ENCODE measurements around the gene KIF5C.

KIF5C gene

DNA sequence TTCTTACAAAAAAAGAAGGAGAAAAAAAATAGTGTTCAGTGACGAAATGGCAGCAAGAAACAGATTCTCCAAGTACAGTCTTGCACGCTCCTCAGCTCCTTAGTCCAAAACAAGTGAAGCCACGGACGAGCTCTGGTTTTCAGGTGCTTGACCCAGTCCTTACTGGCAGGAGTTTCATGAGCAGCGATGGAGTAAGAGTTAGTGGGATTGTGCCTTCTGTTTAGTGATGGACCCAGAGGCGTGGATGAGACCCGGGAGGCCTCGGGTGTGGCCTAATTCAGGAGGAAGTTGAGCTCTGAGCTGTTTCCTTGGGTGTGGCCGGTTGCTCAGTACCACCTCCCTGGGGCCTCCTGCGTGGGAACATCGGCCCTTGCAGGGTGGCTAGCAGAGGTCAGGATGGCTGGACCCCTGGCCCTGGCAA, 52.0 kb downstream of the KIF5C start:
- DNase-seq, result no peak

DNA sequence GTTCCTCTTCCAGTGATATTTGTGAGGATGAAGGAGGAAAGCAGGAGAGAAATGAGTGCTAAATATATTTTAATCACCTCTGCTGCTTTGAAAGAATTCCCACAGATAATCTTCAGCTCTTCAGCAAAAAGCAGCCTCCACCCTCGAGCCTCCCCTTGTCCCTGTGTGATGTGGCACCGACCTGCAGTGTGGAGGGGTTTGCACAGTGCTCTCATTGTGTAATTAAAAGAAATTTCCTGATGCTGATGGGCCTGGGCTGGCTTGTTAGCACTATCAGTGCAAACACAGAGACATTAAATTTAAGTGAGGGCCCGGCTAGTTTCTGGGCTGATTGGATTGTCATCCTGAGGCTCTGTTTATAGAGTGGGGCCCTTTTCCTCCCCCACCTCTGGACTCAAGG, 53.4 kb downstream of the KIF5C start:
- DNase-seq, result no peak

DNA sequence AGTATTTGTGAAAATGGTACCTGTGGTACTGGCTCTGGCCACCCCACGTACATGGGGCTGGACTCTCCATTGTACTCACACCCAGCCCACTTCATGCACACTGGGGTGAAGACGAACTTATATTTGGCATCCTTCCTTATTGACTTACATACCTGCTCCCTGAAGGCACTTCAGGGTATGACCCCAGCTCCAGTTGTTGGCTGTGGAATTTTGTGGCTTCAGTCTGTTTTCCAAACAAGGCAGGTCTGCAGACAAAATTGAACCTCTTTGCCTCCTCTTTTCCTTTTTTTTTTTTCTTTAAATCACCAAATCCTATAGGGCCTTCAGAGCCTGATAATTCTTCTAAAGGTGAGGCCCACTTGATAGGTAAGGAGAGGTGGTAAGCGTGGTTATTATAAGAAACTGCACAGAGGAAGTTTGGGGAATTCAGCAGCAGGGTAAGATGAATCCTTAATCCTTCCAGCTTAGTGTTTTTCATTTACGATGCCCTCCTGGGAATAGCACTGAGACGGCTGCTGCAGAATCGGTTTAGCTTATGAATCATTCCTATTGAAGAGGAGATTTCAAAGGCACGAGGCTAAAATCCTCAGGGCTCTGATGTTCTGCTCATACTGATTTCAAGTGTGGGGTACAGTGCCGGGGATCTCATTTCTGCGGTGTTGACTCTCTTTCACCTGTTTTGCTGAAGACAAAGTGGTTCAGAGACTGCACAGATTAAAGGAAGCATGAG, 55.2 kb downstream of the KIF5C start:
- DNase-seq, result no peak

DNA sequence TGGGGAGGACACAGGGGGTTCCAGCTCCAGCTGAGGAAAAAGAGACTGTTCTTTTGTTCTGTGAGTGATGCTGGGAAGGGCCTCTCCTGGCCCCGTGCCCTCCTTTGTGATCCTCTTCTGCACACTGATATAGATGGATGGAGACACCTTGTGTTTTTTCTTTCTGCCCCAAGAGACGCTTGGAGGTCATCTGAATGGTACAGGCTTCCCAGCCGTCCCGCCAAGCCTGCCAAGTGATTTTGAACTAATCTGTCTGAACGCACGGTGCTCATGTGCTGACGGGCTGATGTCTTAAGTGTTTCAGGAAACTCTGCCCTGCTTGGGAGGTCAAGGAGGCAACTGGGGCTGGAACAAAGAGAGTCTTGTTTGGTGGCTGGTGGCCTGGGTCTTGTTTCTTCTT, 57.5 kb downstream of the KIF5C start:
- DNase-seq, result no peak

DNA sequence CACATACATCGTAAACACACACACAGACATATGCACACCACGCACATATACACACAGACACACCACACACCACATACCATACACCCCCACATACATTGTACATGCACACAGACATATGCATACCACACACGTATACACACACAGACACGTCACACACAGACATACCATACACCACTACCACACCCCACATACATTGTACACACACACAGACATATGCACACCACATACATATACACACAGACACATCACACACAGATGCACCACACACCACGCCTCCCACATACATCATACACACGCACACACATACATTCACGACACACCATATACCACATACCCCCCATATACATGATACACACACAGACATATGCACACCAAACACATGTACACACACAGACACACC, 58.4 kb downstream of the KIF5C start:
- DNase-seq, result no peak

DNA sequence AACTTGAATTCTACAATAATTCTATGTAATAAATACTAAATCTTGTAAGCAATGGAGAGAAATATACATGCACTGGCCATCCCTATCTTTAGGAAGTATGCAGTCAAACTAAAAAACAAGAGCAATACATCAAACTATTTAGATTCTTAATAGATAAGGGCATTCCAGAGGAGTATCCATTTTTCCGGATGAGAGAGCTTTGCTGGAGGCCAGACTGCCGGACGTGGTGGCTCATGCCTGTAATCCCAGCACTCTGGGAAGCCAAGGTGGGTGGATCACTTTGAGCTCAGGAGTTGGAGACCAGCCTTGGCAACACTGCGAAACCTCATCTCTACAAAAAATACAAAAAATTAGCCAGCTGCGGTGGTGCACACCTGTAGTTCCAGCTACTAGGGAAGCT, 60.8 kb downstream of the KIF5C start:
- no peak for DNase-seq

DNA sequence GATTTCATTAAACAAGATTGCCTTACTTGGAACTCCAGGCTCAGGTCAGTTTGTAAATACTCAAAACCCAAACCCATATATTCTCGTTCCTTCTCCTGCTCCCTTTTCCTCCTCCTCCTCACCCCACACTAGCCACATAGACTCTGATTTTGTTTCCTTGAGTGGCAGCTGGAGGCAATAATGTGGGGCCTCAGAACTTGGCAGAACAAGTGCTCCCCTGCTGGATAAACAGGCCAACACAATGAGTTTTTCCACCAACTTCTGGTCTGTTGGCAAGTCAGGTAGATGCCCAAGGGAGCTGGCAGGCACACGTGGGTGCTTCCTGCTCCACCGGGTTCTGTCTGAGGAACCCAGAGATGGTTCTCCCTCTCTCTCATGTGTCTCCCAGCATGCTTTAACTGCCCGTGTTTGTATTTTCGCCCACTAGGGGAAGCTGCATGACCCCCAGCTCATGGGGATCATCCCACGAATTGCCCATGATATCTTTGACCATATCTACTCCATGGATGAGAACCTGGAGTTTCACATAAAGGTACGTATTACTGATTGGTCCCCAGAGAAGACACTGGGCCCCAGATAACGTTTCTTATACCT, 61.9 kb downstream of the KIF5C start:
- no peak for DNase-seq

DNA sequence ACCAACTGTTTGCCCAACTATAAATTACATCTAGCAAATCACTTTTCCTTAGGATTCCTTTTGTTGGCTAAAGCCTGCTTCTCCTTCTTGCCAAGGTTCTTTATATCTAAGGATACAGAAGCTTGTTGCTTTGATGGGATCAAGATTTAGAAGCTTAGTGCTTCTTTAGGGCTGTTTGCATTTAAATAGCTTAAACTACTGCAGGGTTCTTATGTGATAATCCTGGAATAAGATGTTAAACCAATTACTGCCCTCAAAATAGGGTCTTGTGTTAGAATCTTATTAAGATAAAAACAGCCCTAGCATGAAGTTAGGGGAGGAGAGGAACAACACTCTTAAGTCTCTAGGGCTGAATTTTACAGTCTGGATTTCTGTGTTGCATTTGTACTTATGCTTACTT, 64.2 kb downstream of the KIF5C start:
- no peak for DNase-seq

DNA sequence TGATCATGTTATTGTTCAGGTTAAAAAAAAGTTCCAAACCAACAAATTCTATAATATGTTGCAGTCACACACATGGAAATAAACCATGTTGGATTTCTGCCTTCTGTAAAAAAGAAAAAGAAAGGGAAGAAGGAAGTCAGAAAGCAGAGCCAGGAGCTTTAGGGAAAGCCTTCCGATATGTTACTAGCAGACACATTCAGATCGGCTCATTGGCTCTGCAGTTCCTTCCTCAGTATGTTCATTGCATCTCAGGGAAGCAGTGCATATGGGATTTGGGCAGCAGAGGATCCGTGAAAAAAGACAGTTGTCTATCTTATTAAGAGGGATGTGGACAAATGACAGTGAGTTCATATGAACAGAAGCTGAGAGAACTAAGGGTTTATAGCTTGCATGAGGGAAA, 68.1 kb downstream of the KIF5C start:
- DNase-seq, result no peak

DNA sequence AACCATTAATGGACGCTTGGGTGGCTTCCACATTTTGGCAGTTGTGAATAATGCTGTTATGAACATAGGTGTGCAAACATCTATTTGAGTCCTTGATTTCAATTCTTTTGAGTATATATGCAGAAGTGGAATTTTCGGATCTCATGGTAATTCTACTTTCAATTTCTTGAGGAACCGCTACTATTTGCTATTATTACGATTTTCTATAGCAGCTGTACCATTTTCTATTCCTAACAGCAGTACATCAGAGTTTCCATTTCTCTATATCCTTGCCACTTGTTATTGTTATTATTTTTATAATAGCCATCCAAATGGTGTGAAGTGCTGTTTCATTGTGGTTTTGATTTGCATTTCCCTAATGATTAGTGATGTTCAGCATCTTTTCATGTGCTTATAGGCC, 69.5 kb downstream of the KIF5C start:
- DNase-seq, result no peak

DNA sequence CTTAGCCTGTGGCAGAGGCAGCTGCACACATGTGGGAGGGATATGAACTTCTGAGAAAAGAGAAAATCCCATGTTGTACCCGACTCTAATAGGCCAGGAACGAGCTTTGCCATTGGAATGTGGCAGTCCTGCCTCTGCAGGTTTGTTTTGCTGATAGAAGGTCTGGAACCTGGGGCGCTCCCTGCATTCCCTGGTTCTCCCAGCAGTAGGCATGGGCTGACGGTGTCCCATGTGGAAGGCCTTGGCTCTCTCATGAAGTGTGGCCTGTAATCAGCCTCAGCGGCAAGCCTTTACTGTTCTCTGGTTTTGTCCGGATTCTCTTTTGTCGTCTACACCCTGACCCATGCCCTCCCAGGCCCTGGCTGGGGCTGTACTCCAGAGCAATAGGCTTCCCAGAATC, 72.3 kb downstream of the KIF5C start:
- no peak for DNase-seq

DNA sequence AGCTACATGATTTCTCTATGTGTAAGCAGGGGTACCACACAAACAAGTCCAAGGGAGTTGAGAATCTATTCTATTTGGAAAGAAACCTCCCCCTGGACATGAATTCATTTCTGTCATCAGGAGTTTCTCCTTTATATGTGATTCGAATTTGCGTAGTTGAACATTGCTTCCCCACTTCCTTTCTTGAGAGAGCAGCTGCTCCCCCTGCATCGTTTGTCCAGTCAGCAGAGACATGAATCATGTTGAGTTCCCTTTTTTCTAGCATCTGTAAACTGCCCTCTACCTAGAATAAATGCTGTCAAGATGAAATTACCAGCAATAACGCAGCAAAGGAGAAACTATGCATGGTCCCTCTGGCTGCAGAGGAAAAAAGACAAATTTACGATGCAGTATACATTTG, 73.8 kb downstream of the KIF5C start:
- DNase-seq, result no peak

DNA sequence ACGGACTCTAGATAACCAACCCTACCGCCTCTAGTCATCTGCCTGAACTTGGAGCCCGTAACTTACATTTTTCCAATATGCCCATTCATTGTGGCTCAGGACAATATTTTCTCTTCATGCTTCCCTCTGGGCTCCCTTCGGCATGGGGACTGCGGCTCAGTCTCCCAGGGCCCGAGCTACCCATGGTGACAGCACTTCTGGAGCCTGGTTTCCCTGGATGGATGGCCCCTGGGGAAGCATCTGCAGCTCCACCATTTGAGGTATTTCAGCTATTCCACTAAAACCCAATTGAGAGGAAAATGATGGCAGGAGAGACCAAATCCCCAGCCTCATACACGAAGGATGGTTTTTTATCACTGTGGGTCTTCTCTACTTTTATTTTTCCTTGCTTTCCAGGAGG, 74.3 kb downstream of the KIF5C start:
- DNase-seq, result no peak

DNA sequence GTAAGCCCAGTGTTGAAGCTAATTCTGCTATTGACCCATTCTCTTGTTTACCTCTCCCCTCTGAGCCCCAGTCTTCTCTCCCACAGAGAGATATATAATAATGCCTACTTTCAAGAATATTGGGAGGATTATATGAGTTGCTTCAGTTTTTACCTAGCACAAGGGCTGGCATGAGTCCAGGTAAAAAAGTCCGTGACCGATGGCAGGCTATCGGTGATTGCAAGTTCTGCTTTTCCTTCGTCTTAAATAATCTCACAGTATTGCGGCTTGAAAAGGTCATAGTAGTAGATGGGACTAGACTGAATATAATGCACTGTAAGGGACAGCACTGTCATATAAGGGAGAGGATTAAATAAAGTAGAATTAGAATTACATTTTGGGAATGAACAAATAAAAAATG, 77.6 kb downstream of the KIF5C start:
- DNase-seq, result no peak

DNA sequence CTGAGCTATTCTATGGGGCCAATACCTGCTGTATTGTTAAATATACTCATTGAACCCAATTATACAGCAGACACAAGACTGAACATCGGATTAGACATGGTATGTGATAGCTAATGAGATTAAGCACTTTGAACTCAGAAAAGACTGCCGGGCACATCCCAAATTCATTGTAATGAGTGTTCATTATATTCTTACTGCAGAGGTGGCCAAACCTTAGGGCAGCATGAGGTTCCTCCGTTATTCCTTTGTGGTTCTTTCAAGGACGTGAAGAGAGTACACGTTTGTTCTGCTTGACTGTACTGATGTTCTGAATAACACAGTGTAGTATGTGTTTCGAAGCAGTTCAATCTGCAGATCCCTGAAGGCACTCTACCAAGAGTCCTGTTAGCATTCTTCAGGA, 78.4 kb downstream of the KIF5C start:
- no peak for DNase-seq

DNA sequence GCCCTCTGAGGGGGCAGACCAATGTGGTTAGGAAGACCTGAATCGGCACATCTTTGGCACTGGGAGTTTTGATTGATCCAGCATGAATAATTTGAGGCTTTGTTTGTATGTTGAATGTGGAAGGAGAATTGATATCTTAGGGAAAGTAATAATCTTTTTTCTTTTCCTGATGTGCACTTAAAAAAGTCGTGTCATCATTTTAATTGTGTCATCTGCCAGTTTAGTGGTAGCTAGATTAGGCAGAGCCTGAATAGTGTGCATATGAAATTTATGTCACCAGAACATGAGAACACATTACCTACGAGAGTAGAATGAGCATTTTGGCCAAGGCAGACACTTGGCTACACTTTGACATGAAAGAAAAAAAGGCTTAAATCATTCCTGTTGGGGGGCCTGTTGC, 79.5 kb downstream of the KIF5C start:
- no peak for DNase-seq

DNA sequence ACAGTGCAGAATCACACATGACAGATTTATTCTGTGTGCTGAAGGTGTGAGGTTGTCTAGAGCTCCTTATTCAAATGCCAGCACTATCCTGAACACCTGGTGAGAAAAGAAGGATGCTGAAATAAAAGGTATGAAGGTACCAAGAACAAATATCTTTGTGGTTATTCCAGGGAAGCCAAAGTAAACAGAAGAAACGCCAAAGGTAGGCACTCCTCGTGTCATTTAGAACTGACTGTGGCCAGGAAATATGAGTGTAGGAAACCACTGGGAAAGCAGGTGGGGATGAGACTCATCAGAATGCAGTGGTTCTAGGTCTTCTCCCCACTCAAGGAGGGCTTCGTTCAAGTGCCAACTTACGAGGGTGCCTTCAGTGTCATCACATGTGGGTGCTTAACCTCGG, 80.8 kb downstream of the KIF5C start:
- no peak for DNase-seq

DNA sequence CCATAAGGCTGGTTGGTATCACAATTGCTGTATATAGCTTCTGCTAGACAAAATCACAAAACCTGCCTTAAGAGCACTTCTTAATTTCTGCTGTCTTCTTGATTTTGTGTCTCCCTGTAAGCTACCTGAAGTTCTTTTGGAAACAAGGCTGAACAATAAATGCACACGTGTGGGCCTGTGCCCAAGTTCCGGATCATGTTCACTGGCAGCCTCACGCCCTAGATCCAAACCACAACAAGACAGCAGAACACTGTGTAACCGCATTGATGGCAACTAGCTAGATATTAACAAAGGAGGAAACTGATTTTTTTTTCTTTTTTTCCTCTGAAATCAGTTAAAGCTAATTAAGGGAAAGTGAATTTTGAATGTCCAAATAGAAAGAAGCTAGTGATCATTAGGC, 82.0 kb downstream of the KIF5C start:
- DNase-seq, result no peak

DNA sequence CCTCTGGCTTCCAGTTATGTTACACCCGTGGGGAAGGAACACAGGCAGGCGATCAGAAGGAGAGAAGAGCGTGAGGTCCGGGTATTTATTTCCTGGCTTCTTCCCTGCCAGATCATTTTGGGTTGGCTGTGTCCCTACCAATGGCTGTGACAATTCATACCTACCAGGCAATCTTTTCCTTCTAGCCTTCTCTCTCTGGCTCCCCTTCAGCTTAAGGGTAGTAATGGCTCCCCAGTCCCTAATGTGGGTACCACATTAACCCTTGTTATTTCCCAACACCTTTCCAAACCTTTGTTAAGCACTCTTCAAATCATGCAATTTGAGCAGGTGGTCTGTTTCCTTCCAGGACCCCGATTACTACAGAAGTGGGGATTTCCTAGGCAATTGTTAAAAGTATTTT, 84.7 kb downstream of the KIF5C start:
- DNase-seq, result no peak

DNA sequence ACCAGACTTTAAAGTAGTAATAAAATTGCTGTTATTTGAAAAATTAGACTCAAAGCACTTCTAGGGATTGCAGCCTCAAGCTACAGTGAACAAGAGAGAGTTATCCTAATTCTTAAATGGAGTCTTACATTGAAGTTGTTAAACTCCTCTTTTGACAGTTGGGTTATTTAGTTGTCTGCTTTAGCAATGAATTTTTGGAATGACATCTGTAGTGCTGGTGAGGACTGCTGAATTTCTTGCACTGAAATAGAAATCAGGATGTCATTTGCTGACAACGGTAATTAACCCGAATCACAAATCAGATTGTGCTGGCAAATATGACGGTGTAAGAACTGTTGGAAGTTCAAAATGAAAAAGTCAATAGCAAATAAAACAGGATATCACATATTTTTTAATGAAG, 85.5 kb downstream of the KIF5C start:
- DNase-seq, result no peak

DNA sequence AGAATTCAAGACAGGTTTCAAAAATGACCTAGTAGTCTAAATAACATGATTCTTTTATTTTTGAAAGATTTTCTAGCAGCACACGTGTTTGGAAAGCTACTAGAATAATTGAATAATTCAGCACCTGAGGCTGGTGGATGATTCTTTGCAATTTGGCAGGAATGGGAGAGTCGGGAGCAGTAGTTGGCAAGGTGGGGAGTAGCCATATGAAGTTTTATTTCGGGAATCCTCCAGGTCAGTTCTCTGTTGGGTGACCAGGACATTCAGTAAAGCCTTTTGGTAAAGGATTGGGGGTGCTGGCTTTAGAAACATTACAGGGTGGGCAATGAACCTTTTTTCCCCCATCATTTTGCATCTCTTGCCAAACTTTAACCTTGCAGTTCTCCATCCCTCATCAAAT, 88.4 kb downstream of the KIF5C start:
- DNase-seq, result no peak

DNA sequence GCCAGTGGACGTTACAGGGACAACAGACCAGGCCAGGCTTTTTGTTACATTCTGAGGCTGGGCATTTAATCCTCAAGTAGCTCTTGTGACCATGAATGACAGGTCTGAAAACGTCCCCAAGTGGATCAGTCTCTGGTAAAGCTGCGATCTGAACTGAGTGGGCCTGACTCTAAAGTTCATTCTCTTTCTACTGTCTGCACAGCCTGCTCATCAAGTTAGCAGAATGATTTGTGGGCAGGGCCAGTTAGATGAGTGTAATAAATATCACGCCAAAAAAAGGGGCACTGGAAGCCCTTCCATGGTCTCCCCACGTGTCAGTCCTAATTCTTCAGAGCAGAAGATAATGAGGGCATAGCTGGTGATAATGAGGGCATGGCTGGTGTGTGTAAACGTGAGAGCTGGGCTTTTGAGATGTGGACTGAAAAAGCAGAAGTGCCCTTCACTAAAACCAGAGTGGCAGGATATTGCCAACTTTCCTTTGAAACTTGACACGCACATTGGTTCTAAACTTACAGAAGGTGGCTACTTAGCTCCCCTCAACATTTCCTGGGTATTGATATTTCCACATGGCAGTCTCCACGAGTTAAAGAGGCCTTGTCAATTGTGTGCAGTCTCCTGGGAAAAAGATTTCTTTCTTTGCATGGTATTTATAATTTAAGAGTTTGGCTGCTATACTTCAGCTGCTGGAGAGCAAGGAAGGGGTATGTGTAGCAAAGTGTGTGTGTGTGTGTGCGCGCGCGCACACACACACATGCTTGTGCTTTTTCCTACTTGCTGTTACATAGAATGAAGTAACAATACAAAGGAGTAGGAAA, 90.8 kb downstream of the KIF5C start:
- DNase-seq, result no peak

DNA sequence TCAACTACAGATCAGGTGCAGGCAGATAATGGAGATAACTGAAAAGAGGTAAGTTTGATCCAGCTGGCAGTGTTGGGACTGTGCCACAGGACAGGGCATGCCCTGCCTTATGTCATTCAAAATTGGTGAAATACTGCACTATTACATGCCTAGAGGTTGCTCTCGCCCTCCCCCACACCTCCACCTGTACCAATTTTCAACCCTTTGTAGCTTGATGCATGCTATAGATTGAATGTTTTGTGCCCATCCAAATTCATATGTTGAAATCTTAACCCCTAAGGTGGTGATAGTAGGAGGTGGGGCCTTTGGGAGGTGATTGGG, 91.4 kb downstream of the KIF5C start:
- DNase-seq, result no peak

DNA sequence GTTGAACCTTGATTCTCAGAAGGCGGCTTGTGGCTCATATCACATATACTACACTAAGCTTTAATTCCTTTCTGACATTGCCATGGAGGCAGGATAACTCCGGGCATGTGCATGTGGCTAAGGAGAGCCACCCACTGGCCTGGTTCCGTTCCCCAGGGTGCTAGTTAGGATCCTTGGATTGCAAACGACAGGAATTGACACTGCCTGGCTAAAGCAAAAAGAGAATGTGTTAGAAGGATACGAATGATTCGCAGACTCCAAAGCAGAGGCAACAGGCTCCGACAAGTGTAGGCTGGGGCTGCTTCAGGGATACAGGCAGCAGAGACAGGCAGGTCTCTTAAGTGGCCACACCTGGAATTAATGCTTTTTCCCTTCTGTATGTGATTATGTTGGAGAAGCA, 92.0 kb downstream of the KIF5C start:
- DNase-seq, result no peak

DNA sequence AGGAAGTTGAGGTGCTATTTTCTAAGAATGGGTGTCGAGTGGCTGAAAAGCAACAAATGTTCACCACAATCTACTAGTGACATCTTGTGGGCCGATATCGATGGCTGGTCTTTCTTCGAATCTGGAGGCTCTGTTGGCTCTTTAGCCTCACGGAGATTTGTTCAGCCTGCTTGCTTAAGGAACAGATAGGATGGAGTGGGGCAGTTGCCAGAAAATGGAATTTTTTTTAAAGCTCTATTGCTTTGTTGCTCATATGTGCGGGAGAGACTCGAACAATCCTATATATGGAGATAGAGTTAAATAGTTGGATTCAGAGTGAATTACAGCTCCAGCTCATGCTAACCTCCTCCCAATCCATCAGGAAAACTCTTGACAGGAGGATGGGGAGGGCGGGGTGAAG, 92.6 kb downstream of the KIF5C start:
- no peak for DNase-seq

All from NCI-H1694 (cell line).